Panc1 (cell line): ENCODE results near the gene ERC2. TPM values are rescaled to one million over a fixed set of nuclear protein-coding genes. Genes with fewer than 3 reads are reported as not detected.

Source experiments
- ATAC-seq: fragments of 200-7000 bp; cut with Tn5 transposase; 2 replicates; pipeline ENCODE4 v1.9.1; 2020; ENCODE audit warnings: mild to moderate bottlenecking, moderate library complexity
- BruUV-seq: library from RNA; stranded (reverse); fragments of 400-500 nt; replicated peaks from 2 replicates; lab custom pipeline; 2021; lab: Mats Ljungman, UMichigan
- CTCF ChIA-PET: fragments of 300-600 bp; sonication (Branson Sonifier 250); formaldehyde crosslinking; loops from one replicate; lab custom pipeline; 2022; ENCODE audit warnings: antibody characterized with exemption; lab: Charles Lee
- POLR2A ChIA-PET: fragments of 300-600 bp; sonication (Branson Sonifier 250); formaldehyde crosslinking; loops from one replicate; lab custom pipeline; 2022; ENCODE audit warnings: antibody characterized with exemption; lab: Charles Lee
- DNase-seq: peaks from one replicate; pipeline ENCODE4 v3.0.0-alpha.2; 2010; ENCODE audit warnings: low read depth, low spot score
- H3K27ac ChIP-seq: 2 replicates; pipeline ENCODE4 v1.5.1; 2011; ENCODE audit warnings: mild to moderate bottlenecking, low read length, inconsistent platforms
- H3K27me3 ChIP-seq: fragments of 200-500 bp; sonication (Bioruptor generic); 2 replicates; pipeline ENCODE4 v1.6.0; 2014; ENCODE audit warnings: low read length, inconsistent platforms; ENCODE audit not compliant: control insufficient read depth, insufficient read depth
- H3K36me3 ChIP-seq: fragments of 200-500 bp; sonication (Bioruptor generic); 2 replicates; pipeline ENCODE4 v1.5.1; 2014; ENCODE audit warnings: inconsistent platforms, mild to moderate bottlenecking, low read length, moderate library complexity; ENCODE audit not compliant: control insufficient read depth, insufficient read depth
- H3K4me1 ChIP-seq: 2 replicates; pipeline ENCODE4 v1.5.1; 2011; ENCODE audit warnings: inconsistent platforms, mild to moderate bottlenecking, low read length, moderate library complexity; ENCODE audit not compliant: control insufficient read depth, insufficient read depth
- H3K4me3 ChIP-seq, 2 experiments: 2 replicates each; pipeline ENCODE4 v1.5.1; 2011 to 2012; ENCODE audit warnings: low read depth in 2 of 2, low read length in 2 of 2, mild to moderate bottlenecking in 2 of 2, inconsistent platforms in 1 of 2, moderate library complexity in 1 of 2
- H3K9me3 ChIP-seq: fragments of 200-500 bp; sonication (Bioruptor generic); 2 replicates; pipeline ENCODE4 v1.5.1; 2014; ENCODE audit warnings: low read depth, mild to moderate bottlenecking, inconsistent platforms, low read length, moderate library complexity; ENCODE audit not compliant: control insufficient read depth, insufficient read depth
- POLR2AphosphoS5 ChIP-seq: IDR thresholded peaks from 2 replicates; pipeline ENCODE4 v1.6.1; 2012; ENCODE audit warnings: mild to moderate bottlenecking, low read depth, low read length, moderate library complexity
- SIN3A ChIP-seq: IDR thresholded peaks from 2 replicates; pipeline ENCODE4 v1.6.1; 2012; ENCODE audit warnings: low read depth, mild to moderate bottlenecking, low read length, moderate library complexity, borderline replicate concordance; ENCODE audit not compliant: insufficient read depth
- TCF7L2 ChIP-seq: IDR thresholded peaks from 2 replicates; pipeline ENCODE4 v1.6.1; 2011; ENCODE audit warnings: mild to moderate bottlenecking, low read depth, low read length, inconsistent platforms
- in situ Hi-C: cut with HindIII; loops from 2 replicates; pipeline ENCODE4 v1.10.0; 2016; ENCODE audit warnings: low sequenced_read_pairs, low pct_unique_long_range_greater_than_20kb
- intact Hi-C: fragments of 100-400 bp; cut with micrococcal nuclease; formaldehyde crosslinking; loops from one replicate; pipeline ENCODE4 v1.10.0; 2022; ENCODE audit not compliant: unreplicated experiment
- total RNA-seq: library from RNA; stranded (reverse); gene quantifications from one replicate; pipeline ENCODE4 v1.2.1, GENCODE V29; 2021; ENCODE audit not compliant: unreplicated experiment
- TF ChIP-seq, protein P1 (sequence below), 2 experiments: IDR thresholded peaks; 2 replicates each; pipeline ENCODE4 v1.6.1; 2011 to 2012; ENCODE audit warnings: low read depth in 2 of 2, control low read depth in 1 of 2, low read length in 1 of 2, mild to moderate bottlenecking in 1 of 2, moderate library complexity in 1 of 2; ENCODE audit not compliant: insufficient read depth in 1 of 2
- TF ChIP-seq, protein P2 (sequence below): fragments of 450-650 bp; IDR thresholded peaks from 2 replicates; pipeline ENCODE4 v1.5.1; 2017; ENCODE audit warnings: mild to moderate bottlenecking

The ERC2 gene
- total RNA-seq, 1 experiment from 2014 or later, result 0.33 TPM

DNA sequence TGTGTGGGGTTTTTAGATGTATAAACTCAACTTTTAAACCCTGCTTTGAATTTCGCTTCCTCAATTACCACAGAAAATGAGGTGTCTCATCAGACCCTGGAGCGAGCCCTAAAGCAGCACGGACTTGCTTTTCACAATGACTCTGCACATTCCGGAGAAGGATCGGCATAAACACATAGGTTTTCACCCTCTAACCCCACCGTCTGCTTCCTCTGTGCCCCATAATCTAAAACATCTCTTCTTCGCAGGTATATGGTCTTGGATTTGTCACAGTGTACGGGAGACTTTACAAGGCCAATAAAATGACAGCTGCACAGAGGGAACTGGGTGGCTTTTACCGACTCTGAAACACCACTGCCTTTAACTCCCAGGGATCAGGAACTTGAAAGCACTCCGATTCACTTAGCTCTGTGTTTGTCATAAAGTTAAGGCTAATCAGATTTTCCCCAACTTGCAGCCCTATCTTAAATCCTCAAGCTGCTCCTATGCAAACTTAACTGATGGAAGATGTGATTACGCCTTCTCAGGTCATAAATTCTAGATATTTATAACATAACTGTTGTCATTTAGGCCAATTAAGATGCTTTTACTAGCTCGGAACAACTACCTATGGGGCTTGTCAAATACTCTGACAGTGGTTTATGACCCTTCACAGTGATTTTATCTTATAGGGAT is 847.8 kb downstream of the ERC2 start:
- ChIA-PET CTCF (no interaction called here), POLR2A (no interaction called here)
- DNase-seq, result no peak
- H3K4me3 ChIP-seq, result no peak overlapping the region
- intact Hi-C loops, result no loop called here
- H3K27me3 ChIP-seq, result no peaks in the 10 kb centered on the region
- no peaks in the 10 kb centered on the region for H3K36me3 ChIP-seq
- peak; percentile 53; the same call in 1 of the 2 replicates for TF ChIP-seq TCF7L2
- TF ChIP-seq SIN3A, result no peak
- in situ Hi-C loops, result no loop called here
- no TSS peak for BruUV-seq
- no peaks in the 10 kb centered on the region for H3K4me1 ChIP-seq
- H3K27ac ChIP-seq, result no peak overlapping the region
- H3K9me3 ChIP-seq, result no peaks in the 10 kb centered on the region
- ATAC-seq, result no peak

DNA sequence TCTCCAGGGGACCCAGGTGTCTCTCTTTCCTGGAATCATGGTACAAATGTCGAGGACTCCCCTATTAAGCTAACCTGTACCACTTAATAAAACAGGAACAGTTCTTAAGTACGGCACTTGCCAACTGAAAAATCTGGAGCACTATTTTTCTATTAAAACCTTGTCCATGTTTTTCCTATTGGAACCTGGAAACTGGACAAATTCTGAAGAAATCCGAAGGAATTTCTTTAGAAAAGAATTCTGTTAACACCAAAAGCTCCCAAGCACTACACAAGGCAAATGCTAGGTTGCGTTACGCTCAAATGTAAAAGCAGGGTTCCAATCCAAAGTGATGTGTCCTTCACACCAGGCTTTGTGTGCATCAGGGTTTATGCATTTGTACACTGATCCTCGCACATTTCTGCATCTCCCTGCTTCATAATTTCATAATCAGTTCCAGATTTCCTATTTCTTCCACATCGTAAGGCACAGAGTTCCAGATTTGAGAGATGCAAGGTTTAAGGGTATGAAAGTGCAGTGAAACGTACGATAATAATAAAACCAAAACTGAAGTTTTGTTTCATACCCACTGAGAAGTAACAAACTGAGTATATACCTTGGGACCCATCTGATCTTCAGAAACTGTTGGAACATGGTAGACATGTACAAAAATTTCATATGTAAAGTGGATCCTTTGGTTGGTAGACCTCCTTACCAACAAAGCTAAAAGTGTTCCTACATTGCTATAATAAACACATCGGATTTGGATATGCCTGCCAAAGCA is 849.0 kb downstream of the ERC2 start:
- ATAC-seq, result no peak
- Histone ChIP-seq H3K4me1 (no peaks in the 10 kb centered on the region), H3K27ac (no peak overlapping the region)

More for the DNA sequence above, 849.0 kb downstream of the ERC2 start:
- no peak for DNase-seq
- BruUV-seq, result no TSS peak
- no peaks in the 10 kb centered on the region for H3K9me3 ChIP-seq
- no peaks in the 10 kb centered on the region for H3K27me3 ChIP-seq
- H3K36me3 ChIP-seq, result no peaks in the 10 kb centered on the region
- in situ Hi-C loops (no loop called here), intact Hi-C loops (no loop called here)
- POLR2A ChIA-PET, result no interaction called here
- no peak for TF ChIP-seq SIN3A
- TF ChIP-seq, protein P1, sequence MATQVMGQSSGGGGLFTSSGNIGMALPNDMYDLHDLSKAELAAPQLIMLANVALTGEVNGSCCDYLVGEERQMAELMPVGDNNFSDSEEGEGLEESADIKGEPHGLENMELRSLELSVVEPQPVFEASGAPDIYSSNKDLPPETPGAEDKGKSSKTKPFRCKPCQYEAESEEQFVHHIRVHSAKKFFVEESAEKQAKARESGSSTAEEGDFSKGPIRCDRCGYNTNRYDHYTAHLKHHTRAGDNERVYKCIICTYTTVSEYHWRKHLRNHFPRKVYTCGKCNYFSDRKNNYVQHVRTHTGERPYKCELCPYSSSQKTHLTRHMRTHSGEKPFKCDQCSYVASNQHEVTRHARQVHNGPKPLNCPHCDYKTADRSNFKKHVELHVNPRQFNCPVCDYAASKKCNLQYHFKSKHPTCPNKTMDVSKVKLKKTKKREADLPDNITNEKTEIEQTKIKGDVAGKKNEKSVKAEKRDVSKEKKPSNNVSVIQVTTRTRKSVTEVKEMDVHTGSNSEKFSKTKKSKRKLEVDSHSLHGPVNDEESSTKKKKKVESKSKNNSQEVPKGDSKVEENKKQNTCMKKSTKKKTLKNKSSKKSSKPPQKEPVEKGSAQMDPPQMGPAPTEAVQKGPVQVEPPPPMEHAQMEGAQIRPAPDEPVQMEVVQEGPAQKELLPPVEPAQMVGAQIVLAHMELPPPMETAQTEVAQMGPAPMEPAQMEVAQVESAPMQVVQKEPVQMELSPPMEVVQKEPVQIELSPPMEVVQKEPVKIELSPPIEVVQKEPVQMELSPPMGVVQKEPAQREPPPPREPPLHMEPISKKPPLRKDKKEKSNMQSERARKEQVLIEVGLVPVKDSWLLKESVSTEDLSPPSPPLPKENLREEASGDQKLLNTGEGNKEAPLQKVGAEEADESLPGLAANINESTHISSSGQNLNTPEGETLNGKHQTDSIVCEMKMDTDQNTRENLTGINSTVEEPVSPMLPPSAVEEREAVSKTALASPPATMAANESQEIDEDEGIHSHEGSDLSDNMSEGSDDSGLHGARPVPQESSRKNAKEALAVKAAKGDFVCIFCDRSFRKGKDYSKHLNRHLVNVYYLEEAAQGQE (IDR thresholded peaks at IDR 0.05; ENCODE audit: insufficient read depth in 1 of 2, low read depth in 2 of 2, low read length in 1 of 2), result no peak
- TF ChIP-seq, protein P2, sequence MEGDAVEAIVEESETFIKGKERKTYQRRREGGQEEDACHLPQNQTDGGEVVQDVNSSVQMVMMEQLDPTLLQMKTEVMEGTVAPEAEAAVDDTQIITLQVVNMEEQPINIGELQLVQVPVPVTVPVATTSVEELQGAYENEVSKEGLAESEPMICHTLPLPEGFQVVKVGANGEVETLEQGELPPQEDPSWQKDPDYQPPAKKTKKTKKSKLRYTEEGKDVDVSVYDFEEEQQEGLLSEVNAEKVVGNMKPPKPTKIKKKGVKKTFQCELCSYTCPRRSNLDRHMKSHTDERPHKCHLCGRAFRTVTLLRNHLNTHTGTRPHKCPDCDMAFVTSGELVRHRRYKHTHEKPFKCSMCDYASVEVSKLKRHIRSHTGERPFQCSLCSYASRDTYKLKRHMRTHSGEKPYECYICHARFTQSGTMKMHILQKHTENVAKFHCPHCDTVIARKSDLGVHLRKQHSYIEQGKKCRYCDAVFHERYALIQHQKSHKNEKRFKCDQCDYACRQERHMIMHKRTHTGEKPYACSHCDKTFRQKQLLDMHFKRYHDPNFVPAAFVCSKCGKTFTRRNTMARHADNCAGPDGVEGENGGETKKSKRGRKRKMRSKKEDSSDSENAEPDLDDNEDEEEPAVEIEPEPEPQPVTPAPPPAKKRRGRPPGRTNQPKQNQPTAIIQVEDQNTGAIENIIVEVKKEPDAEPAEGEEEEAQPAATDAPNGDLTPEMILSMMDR, result no peak
- TF ChIP-seq POLR2AphosphoS5, result no peak
- no peak for TF ChIP-seq TCF7L2
- no peak overlapping the region for H3K4me3 ChIP-seq
- CTCF ChIA-PET, result no interaction called here
